Liver (tissue), 3 donors: ENCODE results near the gene PTPRC.

ENCODE experiments used
- ATF3 ChIP-seq: IDR thresholded peaks from 2 replicates; pipeline ENCODE4 v1.6.1; 2016; ENCODE audit warnings: antibody characterized with exemption
- CTCF ChIP-seq: fragments of 150-350 bp; IDR thresholded peaks from 2 replicates; pipeline ENCODE4 v1.5.1; 2017; ENCODE audit warnings: improper control_type of control experiment, low read depth, low read length; ENCODE audit not compliant: missing input control
- EGR1 ChIP-seq, 2 donors: IDR thresholded peaks; 2 replicates each; pipeline ENCODE4 v1.6.1; 2016 to 2018; ENCODE audit warnings: antibody characterized with exemption in 2 of 2, low read depth in 2 of 2
- FOXA1 ChIP-seq: IDR thresholded peaks from 2 replicates; pipeline ENCODE4 v1.6.1; 2016; ENCODE audit warnings: antibody characterized with exemption
- RAD21 ChIP-seq, 2 donors: IDR thresholded peaks; 2 replicates each; pipeline ENCODE4 v1.6.1; 2016; ENCODE audit warnings: antibody characterized with exemption in 2 of 2, mild to moderate bottlenecking in 2 of 2
- REST ChIP-seq: IDR thresholded peaks from 2 replicates; pipeline ENCODE4 v1.6.1; 2016; ENCODE audit warnings: antibody characterized with exemption, mild to moderate bottlenecking
- RXRA ChIP-seq, 2 donors: IDR thresholded peaks; 2 replicates each; pipeline ENCODE4 v1.6.1; 2017 to 2018; ENCODE audit warnings: antibody characterized with exemption in 2 of 2, mild to moderate bottlenecking in 1 of 2
- SP1 ChIP-seq: IDR thresholded peaks from 2 replicates; pipeline ENCODE4 v1.6.1; 2018; ENCODE audit warnings: antibody characterized with exemption, mild to moderate bottlenecking
- ZBTB33 ChIP-seq: IDR thresholded peaks from 2 replicates; pipeline ENCODE4 v1.6.1; 2016; ENCODE audit warnings: antibody characterized with exemption
- TF ChIP-seq, protein P1 (sequence below): IDR thresholded peaks from 2 replicates; pipeline ENCODE4 v1.6.1; 2016; ENCODE audit warnings: antibody characterized with exemption
- donor health status: healthy.
- donor health status: healthy.

DNA sequence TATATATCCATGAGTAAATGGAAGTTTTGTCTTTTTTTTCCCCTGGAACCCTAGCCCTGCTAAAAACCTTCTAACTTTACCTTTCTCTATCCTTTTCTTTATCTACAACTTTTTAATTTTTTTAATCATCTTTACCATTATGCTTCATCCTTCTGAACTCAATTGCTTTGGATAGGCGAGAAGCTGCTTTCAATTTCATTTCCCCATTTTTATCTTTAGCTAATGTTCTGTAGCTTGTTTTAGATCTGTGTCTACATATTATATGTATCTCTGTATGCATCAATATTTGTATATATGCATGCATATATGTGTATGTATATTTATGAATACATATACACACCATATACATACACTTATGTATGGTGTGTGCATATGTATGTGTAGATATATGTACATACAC, 57.4 kb downstream of the PTPRC start:
- TF ChIP-seq REST, result no peak
- TF ChIP-seq FOXA1, result no peak
- TF ChIP-seq CTCF, result no peak
- TF ChIP-seq, protein P1, sequence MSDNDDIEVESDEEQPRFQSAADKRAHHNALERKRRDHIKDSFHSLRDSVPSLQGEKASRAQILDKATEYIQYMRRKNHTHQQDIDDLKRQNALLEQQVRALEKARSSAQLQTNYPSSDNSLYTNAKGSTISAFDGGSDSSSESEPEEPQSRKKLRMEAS, result no peak
- TF ChIP-seq EGR1 (IDR thresholded peaks at IDR 0.05; ENCODE audit: low read depth in 2 of 2), result no peak
- no peak for TF ChIP-seq RAD21 (IDR thresholded peaks at IDR 0.05)
- TF ChIP-seq SP1, result no peak
- no peak for TF ChIP-seq ATF3
- TF ChIP-seq RXRA (IDR thresholded peaks at IDR 0.05), result no peak
- no peak for TF ChIP-seq ZBTB33
